Retinal pigment epithelial cell (primary cell): ENCODE data around the gene SPOP.
"Not testable (repeated sequence)": the region's sequence is repeated elsewhere in the genome, so short reads cannot be mapped to it uniquely, and the experiment has no call there.

Experiments
- DNase-seq: peaks from one replicate; pipeline ENCODE4 v3.0.0-alpha.2; 2010; ENCODE audit warnings: low read depth
- H3K4me3 ChIP-seq: 2 replicates; pipeline ENCODE4 v1.5.1; 2011; ENCODE audit warnings: mild to moderate bottlenecking, low read length, control low read depth, moderate library complexity
- TF ChIP-seq, protein P1 (sequence below): conservative IDR thresholded peaks from 2 replicates; pipeline ENCODE4 v1.5.1; 2011; ENCODE audit warnings: low read depth, low read length, control low read depth, inconsistent platforms

The SPOP gene

GRCh38 chr17:49572226-49572625, 105.7 kb downstream of the SPOP start:
- no peak overlapping the region for H3K4me3 ChIP-seq
- DNase-seq, result no peak
- TF ChIP-seq, protein P1, sequence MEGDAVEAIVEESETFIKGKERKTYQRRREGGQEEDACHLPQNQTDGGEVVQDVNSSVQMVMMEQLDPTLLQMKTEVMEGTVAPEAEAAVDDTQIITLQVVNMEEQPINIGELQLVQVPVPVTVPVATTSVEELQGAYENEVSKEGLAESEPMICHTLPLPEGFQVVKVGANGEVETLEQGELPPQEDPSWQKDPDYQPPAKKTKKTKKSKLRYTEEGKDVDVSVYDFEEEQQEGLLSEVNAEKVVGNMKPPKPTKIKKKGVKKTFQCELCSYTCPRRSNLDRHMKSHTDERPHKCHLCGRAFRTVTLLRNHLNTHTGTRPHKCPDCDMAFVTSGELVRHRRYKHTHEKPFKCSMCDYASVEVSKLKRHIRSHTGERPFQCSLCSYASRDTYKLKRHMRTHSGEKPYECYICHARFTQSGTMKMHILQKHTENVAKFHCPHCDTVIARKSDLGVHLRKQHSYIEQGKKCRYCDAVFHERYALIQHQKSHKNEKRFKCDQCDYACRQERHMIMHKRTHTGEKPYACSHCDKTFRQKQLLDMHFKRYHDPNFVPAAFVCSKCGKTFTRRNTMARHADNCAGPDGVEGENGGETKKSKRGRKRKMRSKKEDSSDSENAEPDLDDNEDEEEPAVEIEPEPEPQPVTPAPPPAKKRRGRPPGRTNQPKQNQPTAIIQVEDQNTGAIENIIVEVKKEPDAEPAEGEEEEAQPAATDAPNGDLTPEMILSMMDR, result no peak

- TF ChIP-seq, protein P1, result no peak
- H3K4me3 ChIP-seq, result no peak overlapping the region
- DNase-seq, result no peak
Observed at GRCh38 chr17:49571764-49572163, 106.1 kb downstream of the SPOP start.

- TF ChIP-seq, protein P1, result no peak
- DNase-seq, result no peak
- no peak overlapping the region for H3K4me3 ChIP-seq
Observed at GRCh38 chr17:49571283-49571682, 106.6 kb downstream of the SPOP start.

DNA sequence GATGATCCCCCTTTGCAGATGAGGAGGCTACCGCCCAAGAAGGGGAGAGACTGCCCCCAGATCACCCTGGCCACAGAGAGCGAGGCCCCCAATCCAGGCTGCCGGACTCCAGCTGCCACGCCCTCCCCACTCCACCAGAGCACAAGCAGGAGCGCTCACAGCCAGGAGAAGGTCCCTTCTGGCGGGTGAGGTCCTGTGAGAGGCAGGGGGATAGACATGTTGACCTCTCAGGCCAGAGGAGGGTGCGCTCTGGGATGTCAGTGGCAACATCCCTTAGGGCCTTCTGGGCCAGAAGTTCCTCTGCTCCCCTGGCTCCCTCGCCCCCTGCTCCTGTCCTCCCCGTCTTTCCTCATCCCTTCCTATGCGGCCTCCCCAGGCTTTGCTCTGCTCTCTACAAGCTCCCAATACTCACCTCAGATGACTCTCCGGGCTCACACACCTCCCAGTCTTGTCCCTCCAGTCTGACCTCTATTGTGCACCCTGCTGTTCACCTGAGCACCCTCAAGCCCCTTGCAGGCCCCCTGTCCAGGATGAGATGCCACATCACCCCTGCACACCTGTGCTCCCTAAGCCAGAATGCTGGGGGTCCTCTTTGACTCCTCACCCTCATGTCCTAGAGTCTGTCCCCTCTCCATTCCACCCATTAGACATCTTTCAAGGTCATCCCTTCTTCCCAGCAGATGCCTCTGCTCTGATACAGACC, 107.2 kb downstream of the SPOP start:
- DNase-seq, result no peak
- H3K4me3 ChIP-seq, result no peak overlapping the region
- TF ChIP-seq, protein P1, result no peak

DNA sequence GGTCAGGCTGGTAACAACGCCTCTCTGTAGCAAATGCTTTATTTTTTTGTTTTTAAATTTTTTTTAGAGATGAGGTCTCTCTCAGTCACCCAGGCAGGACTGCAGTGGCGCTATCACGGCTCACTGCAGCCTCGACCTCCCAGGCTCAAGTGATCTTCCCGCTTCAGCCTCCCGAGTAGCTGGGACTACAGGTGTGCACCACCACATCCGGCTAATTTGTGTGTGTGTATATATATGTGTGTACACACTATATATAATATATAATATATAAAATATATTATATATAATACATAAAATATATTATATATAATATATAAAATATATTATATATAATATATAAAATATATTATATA, 109.2 kb downstream of the SPOP start:
- not testable (repeated sequence) for DNase-seq, H3K4me3 ChIP-seq

DNA sequence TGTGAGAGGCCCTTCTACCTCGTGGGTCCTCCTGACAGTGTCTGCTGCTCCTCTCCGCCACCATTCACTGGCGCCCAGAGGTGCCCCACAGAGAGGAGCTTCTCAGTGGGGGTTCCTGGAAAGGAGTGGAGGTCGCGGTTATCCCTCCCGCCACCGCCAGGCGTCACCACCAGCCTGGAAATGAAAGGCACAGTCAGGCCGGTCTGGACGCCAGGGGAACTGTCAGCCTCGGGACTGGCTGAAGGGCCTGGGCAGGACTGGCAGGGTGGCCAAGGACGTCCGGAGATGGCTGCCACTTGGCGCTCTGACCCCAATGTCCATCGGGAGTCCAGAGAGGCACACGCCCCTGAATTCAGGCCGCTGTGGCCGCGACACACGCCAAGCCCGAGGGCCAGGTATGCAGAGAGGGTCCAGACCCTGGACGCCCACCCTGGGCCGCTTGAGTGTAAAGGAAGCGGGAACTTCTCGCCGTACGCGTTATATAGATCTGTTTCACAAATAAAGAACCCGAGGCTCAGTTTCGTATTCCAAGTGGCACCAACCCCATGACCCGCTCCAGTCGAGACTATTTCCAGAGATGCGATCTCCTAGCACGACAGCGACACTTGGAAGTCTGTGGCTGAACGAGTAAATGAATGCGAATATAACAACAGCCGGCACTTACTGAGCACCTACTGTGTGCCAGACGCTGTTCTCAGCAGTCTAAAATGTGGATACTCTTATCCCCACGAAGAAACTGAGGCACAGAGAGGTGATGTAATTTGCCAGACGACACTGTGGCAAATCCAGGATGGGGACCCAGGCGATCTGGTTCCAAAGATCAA, 109.8 kb downstream of the SPOP start:
- no peak for DNase-seq
- H3K4me3 ChIP-seq, result peak overlapping the region; percentile 34
- TF ChIP-seq, protein P1, result peak; percentile 90

DNA sequence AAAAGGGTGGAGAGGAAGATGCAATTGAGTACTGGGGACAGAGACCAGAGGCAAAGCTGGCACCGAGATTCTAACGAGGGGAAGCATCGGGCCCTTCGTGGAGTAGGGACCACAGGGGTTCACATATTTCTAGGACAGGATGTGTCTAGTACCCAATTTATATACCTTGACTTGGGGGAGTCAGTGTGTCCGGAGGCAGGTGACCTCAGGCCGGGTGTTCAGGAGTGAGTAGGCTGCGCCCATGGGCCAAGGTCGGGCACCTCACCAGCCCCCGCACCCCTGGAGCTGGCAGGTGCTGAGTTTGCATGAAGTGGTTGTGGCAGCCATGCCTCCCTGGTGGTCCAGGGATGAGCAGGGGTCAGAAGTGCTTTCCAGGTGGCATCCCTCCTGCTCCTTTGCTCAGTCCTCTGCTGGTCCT, 110.8 kb downstream of the SPOP start:
- TF ChIP-seq, protein P1, result no peak
- no peak overlapping the region for H3K4me3 ChIP-seq
- no peak for DNase-seq
